Ectodermal cell (in vitro differentiated cells): Measurements from ENCODE around the gene WNT11.

Source experiments
- H3K27ac ChIP-seq: 2 replicates; pipeline ENCODE4 v1.7.0; 2013; ENCODE audit warnings: mild to moderate bottlenecking, low read depth, low read length; ENCODE audit not compliant: insufficient read depth, poor library complexity, severe bottlenecking
- H3K27me3 ChIP-seq: 2 replicates; pipeline ENCODE4 v1.7.0; 2013; ENCODE audit warnings: mild to moderate bottlenecking, low read length; ENCODE audit not compliant: insufficient read depth, control insufficient read depth, poor library complexity, severe bottlenecking
- H3K36me3 ChIP-seq: one replicate; pipeline ENCODE4 v1.7.0; 2013; ENCODE audit warnings: low read length; ENCODE audit not compliant: control insufficient read depth, insufficient read depth
- H3K4me1 ChIP-seq: one replicate; pipeline ENCODE4 v1.7.0; 2013; ENCODE audit warnings: low read length; ENCODE audit not compliant: control insufficient read depth, insufficient read depth
- H3K4me3 ChIP-seq: 2 replicates; pipeline ENCODE4 v1.7.0; 2013; ENCODE audit warnings: low read depth, low read length, control low read depth; ENCODE audit not compliant: insufficient read depth
- H3K9me3 ChIP-seq: 2 replicates; pipeline ENCODE4 v1.7.0; 2013; ENCODE audit warnings: mild to moderate bottlenecking, low read length, moderate library complexity; ENCODE audit not compliant: control insufficient read depth
- WGBS, 2 experiments: methylation state at CpG; one replicate each; pipeline ENCODE4 v1.1.7; 2013; ENCODE audit warnings: missing lambda C conversion rate in 2 of 2; 5-methylcytosine and 5-hydroxymethylcytosine counted together

Gene WNT11

DNA sequence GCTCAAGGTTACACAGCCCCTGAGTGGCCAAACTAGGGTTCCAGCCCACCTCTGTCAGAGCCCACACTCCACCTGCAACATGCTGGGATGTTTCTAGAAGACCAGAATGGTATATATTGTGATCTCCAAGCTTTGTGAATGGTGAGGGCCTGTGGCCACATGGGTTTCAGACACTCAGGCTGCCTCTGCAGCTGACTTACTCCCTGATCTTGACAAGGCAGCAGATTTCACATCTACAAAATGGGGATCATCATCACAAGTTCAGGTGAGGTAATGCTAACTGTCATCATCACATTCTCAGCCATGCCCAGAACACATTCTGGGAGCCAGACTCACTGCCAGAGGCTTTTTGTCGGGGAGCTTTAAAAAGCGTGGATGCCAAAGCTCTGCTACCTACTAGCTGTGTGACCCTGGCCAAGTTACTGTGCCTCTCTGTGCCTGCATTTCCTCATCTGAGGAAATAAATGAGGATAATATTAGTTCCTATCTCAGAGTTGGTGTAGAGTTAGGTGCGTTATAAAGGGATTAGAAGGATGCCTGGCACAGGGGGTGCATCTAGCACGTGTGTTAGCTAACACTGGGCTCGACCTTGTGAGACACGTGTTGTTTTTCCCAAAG lies 24.9 kb upstream of the WNT11 start:
- Histone ChIP-seq H3K4me3 (no peak overlapping the region), H3K9me3 (no peaks in the 10 kb centered on the region), H3K27ac (no peak overlapping the region), H3K4me1 (peaks cover 13% of the 10 kb centered on the region), H3K36me3 (no peaks in the 10 kb centered on the region), H3K27me3 (peaks cover 6% of the 10 kb centered on the region)
- WGBS, 2 experiments = 93% methylated on average over 6 of the region's 6 CpGs

DNA sequence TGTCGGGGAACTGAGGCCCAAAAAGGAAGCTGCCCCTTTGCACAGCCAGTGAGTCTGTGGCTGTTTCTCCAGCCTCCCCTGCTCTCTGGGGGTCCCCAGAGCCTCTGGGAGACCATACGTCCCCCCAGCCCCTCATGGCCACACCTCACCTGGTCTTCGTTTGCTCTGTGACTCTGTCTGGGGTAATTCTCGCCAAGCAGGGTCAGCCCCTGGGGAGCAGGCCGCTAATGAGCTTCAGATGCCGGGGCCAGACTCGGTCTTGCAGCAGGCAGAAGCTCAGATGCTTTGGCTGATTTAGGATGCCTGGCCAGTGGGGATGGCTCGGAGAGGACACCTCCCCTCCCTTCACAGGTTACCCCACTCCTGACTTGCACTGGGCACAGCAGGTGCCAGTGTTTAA lies 24.1 kb upstream of the WNT11 start:
- 74 to 75% methylated on average over 8 of the region's 8 CpGs for WGBS, 2 experiments
- Histone ChIP-seq H3K4me1 (peaks cover 13% of the 10 kb centered on the region), H3K27ac (no peak overlapping the region), H3K27me3 (peaks cover 6% of the 10 kb centered on the region), H3K36me3 (no peaks in the 10 kb centered on the region), H3K9me3 (no peaks in the 10 kb centered on the region), H3K4me3 (no peak overlapping the region)

DNA sequence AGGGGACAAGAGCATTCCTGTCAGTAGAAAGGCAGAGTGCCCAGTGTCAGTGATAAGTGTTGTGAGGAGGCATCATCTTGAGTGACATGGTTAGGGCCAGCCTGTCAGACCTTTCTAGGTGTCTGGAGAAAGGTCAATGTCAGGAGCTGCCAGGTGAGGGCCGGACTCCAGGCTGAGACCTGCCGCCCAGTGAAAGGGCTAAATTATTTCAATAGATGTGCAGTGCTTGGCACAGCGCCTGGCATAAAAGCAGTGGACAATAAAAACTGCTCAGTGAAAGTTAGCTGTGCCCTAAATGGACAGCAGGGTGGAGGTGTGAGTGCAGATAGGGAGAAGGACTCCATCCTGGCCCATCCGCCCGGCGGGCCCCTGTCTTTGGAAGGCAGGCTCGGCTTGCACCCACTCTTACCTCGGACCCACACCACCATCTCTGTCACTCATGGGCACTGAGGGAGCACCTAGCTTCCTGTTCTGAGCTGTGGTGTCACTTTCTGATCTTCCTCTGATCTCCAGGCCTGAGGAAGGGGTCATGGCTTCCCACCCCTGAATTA lies 23.5 kb upstream of the WNT11 start:
- Histone ChIP-seq H3K4me1 (peaks cover 13% of the 10 kb centered on the region), H3K9me3 (no peaks in the 10 kb centered on the region), H3K27me3 (peaks cover 6% of the 10 kb centered on the region), H3K4me3 (no peak overlapping the region), H3K36me3 (no peaks in the 10 kb centered on the region), H3K27ac (no peak overlapping the region)
- WGBS, 2 experiments = 94% methylated on average over 8 of the region's 8 CpGs

DNA sequence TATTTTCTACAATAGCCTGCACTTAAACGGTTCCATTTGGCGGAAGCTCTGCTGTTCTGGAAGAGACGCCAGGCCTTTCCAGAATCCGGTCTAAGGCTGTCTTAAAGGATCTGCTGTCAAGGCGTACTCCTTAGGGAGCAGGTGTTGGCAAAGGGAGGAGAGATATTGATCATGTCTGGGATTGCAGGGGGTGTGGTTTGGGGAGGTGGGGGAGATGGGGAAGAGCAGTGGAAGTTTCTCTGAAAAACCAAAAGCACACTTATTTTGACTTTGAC lies 22.5 kb upstream of the WNT11 start:
- no peak overlapping the region for H3K4me3 ChIP-seq
- 96% methylated on average over 5 of the region's 5 CpGs for WGBS, 2 experiments

DNA sequence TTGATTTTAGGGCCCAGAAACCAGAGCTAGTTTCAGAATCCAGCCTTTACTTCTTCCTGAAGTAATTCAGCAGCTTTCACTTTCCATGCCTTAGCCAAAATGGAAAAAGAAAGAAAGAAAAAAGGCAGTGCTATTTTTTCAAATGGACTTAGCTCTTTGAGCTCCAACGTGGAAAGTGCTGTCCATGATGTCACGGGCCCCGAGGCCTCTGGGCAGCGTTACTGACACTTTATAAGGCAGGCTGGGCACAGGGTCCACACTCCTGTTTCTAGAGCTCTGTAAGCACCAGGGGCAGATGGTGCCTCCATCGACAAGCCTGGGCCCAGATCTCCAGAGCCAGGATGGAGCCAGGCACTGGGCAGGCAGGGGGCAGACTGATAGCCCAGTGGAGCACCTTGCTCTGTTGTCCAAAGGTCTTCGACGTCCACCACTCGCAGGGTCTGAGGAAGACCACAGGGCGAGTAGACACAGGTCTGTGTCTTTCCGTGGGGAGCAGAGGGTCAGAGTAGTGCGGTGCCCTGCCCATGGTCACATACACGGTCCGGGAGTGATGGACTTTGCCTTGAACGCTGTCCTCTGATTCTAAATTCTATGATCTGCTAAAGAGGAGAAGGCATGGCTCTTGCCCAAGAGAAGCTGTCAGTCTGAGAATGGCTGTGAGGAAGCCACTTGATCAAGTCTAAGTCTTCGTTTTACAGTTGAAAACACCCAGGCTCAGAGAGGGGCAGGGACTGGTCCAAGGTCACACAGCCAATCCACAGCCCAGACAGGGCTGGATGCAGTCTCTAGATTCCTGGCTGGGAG lies 22.0 kb upstream of the WNT11 start:
- Histone ChIP-seq H3K36me3 (no peaks in the 10 kb centered on the region), H3K27me3 (no peaks in the 10 kb centered on the region), H3K9me3 (no peaks in the 10 kb centered on the region), H3K4me3 (no peak overlapping the region), H3K4me1 (peaks cover 8% of the 10 kb centered on the region), H3K27ac (no peak overlapping the region)
- 89% methylated on average over 15 of the region's 15 CpGs for WGBS, 2 experiments

More for the DNA sequence above, 22.5 kb upstream of the WNT11 start:
- H3K36me3 ChIP-seq = no peaks in the 10 kb centered on the region
- peaks cover 8% of the 10 kb centered on the region for H3K4me1 ChIP-seq
- no peaks in the 10 kb centered on the region for H3K9me3 ChIP-seq
- H3K27me3 ChIP-seq = no peaks in the 10 kb centered on the region
- H3K27ac ChIP-seq = no peak overlapping the region

- H3K36me3 ChIP-seq = no peaks in the 10 kb centered on the region
- WGBS, 2 experiments = 96 to 97% methylated on average over 3 of the region's 3 CpGs
These were observed 20.3 kb upstream of the WNT11 start for GRCh38 chr11:76226626-76227025.

DNA sequence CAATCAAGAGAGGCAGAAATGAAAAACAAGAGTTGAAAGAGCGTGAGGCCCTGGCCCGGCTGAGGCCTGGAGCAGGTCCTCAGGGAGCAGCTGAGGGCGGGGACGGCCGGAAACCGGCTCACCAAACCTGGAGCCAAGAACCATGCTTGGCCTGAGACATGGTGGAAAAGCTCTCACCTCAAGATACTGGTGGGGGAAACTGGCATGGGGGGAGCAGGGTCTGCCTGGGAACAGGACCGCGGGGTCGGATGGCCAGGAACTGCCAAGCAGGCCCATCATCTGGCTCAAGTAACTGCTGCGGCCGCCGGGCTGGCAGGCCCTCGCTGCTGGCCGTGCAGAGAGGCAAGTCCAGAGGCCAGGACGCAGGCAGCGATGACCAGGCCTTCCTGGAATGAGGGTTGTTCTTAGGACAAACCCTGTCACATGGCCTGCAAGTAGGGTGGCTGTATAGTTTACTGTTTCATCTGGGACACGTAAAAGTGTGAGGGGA lies 18.9 kb upstream of the WNT11 start:
- H3K4me3 ChIP-seq = no peak overlapping the region
- no peaks in the 10 kb centered on the region for H3K4me1 ChIP-seq
- H3K27ac ChIP-seq = no peak overlapping the region
- H3K27me3 ChIP-seq = no peaks in the 10 kb centered on the region
- H3K9me3 ChIP-seq = no peaks in the 10 kb centered on the region
- no peaks in the 10 kb centered on the region for H3K36me3 ChIP-seq
- 93 to 94% methylated on average over 17 of the region's 17 CpGs for WGBS, 2 experiments

More at GRCh38 chr11:76226626-76227025, 20.3 kb upstream of the WNT11 start:
- no peaks in the 10 kb centered on the region for H3K4me1 ChIP-seq
- H3K27ac ChIP-seq = no peak overlapping the region
- H3K9me3 ChIP-seq = no peaks in the 10 kb centered on the region
- H3K27me3 ChIP-seq = no peaks in the 10 kb centered on the region
- no peak overlapping the region for H3K4me3 ChIP-seq

GRCh38 chr11:76224461-76225121 lies 18.3 kb upstream of the WNT11 start:
- Histone ChIP-seq H3K36me3 (no peaks in the 10 kb centered on the region), H3K27me3 (no peaks in the 10 kb centered on the region), H3K27ac (no peak overlapping the region), H3K4me1 (no peaks in the 10 kb centered on the region), H3K9me3 (no peaks in the 10 kb centered on the region), H3K4me3 (no peak overlapping the region)
- 89 to 90% methylated on average over 10 of the region's 10 CpGs for WGBS, 2 experiments

GRCh38 chr11:76221365-76221764 lies 15.1 kb upstream of the WNT11 start:
- peaks cover 6% of the 10 kb centered on the region for H3K4me1 ChIP-seq
- H3K4me3 ChIP-seq = no peak overlapping the region
- H3K27ac ChIP-seq = no peak overlapping the region
- WGBS, 2 experiments = 91 to 94% methylated on average over 3 of the region's 3 CpGs
- H3K36me3 ChIP-seq = no peaks in the 10 kb centered on the region
- no peaks in the 10 kb centered on the region for H3K27me3 ChIP-seq
- no peaks in the 10 kb centered on the region for H3K9me3 ChIP-seq

DNA sequence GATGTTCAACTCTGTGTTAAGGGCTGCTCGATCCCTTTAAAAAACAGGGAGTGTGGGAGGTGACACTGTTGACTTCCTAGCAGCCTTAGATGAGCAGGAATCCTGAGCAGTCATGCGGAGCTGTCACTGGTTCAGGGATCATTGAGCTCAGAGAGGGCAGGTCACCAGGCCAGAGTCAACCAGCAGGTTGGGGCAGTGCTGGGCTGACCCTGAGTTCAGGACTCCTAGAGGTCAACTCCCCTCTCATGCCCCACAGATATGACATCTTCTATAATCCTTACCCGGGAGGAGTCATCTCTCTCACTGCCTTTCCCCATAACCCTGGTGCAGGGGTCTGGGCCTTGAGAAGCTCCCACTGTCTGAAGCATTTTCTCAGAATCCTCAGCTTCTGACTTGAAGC lies 12.9 kb upstream of the WNT11 start:
- Histone ChIP-seq H3K36me3 (no peaks in the 10 kb centered on the region), H3K4me3 (no peak overlapping the region), H3K4me1 (peaks cover 9% of the 10 kb centered on the region), H3K27ac (no peak overlapping the region), H3K9me3 (no peaks in the 10 kb centered on the region), H3K27me3 (no peaks in the 10 kb centered on the region)
- WGBS, 2 experiments = 78 to 80% methylated on average over 3 of the region's 3 CpGs
